Spleen (tissue), 7 donors: ENCODE measurements around the gene HGS.

Source experiments
- CTCF ChIP-seq, 11 experiments: fragments of 200-600 bp in 7 of 11; fragments of 450-650 bp in 4 of 11; sonication (generic) in 4 of 11; IDR thresholded peaks in 8 of 11; conservative IDR thresholded peaks in 3 of 11; 1 replicate in 7 of 11; 2 replicates in 4 of 11; pipeline versions ENCODE4 v1.4.0 to v1.8.0; 2016 to 2021; ENCODE audit warnings: antibody characterized with exemption in 11 of 11, inconsistent platforms in 4 of 11, mild to moderate bottlenecking in 1 of 11
- POLR2AphosphoS5 ChIP-seq, 3 donors: sonication (generic); formaldehyde crosslinking; IDR thresholded peaks; one replicate each; pipeline ENCODE4 v1.5.1; 2017; ENCODE audit warnings: antibody characterized with exemption in 3 of 3
- donor health status: DM: no; HTN: no; CAD: no; lungs with moderate emphysema.
- donor health status: DM: no; HTN: no; CAD: no.
- donor health status: DM: no; HTN: no; CAD: no.

GRCh38 chr17:81706757-81707624 is 23.2 kb downstream of the HGS start:
- no peak for TF ChIP-seq CTCF (IDR thresholded peaks at IDR 0.05 in 8 of 11, conservative IDR thresholded peaks at IDR 0.05 in 3 of 11)
- TF ChIP-seq POLR2AphosphoS5 (IDR thresholded peaks at IDR 0.05) = peak in 1 of 3 donors; percentile 51
